ENCODE measurements around the gene CLSTN1.
"Not testable (repeated sequence)": the region's sequence is repeated elsewhere in the genome, so short reads cannot be mapped to it uniquely, and the experiment has no call there.

The CLSTN1 gene

DNA sequence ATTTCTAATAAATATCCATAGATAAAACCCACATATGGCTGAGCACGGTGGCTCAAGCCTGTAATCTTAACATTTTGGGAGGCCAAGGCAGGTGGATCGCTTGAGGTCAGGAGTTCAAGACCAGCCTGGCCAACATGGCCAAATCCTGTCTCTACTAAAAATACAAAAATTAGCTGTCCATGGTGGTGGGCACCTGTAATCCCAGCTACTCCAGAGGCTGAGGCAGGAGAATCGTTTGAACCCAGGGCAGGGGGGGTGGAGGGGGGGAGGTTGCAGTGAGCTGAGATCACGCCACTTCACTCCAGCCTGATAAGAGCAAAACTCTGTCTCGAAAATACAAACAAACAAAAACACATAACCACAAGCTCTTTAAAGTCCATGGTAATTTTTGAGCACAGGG lies 17.8 kb downstream of the CLSTN1 start:
- peaks cover 44% of the 10 kb centered on the region for H3K4me1 Mint-ChIP-seq
- not testable (repeated sequence) for H3K9me3 Mint-ChIP-seq; H3K36me3 Mint-ChIP-seq (ENCODE audit: low read depth); H3K27ac Mint-ChIP-seq; H3K4me3 Mint-ChIP-seq; ATAC-seq; H3K27me3 Mint-ChIP-seq; DNase-seq

DNA sequence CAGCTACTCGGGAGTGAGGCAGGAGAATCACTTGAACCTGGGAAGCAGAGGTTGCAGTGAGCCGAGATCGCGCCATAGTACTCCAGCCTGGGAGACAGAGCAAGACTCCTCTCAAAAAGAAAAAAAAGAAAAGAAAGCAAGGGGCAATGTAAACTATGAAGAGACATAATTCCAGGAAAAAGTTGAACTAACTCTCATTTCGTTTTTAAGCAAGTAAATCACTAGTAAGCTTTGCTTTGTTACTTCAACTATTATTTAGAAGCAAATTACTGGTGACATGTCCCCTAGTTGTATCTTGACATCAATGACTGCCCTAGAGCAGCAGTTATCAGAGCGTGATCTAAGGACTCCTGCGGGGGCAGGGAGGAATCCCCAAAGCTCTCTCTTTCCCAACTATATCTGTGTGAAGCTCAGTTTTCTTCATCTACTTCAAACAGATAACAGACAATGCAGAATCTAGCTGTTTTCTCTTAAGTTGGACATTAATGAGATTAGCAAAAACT lies 18.7 kb downstream of the CLSTN1 start:
- H3K9me3 Mint-ChIP-seq = no peaks in the 10 kb centered on the region
- no peaks in the 10 kb centered on the region for H3K36me3 Mint-ChIP-seq (ENCODE audit: low read depth)
- no peak for DNase-seq
- no peak overlapping the region for H3K27ac Mint-ChIP-seq
- H3K4me1 Mint-ChIP-seq = peaks cover 45% of the 10 kb centered on the region
- no peak overlapping the region for H3K4me3 Mint-ChIP-seq
- no peaks in the 10 kb centered on the region for H3K27me3 Mint-ChIP-seq
- ATAC-seq = no peak

GRCh38 chr1:9803003-9803918 lies 20.5 kb downstream of the CLSTN1 start:
- DNase-seq; H3K27ac Mint-ChIP-seq; H3K4me3 Mint-ChIP-seq; H3K36me3 Mint-ChIP-seq (ENCODE audit: low read depth); H3K9me3 Mint-ChIP-seq; ATAC-seq; H3K27me3 Mint-ChIP-seq: not testable (repeated sequence)
- peaks cover 53% of the 10 kb centered on the region for H3K4me1 Mint-ChIP-seq

DNA sequence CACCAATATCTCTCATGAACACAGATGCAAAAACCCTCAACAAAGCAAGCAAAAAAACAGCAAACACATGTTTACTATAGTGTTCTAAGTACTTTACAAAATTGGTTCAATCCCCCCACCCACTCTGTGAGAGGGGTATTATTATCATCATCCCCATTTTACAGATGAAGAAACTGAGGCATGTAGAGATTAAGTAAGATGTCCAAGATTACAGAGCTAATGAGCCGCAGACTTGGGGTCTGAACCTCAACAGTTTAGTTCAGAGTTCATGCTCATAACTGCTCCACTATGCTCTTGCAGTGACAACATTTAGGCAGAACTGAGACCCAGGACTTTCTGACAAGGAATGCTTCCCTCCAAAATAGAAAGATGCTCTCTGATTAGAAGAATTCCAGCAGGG lies 21.9 kb downstream of the CLSTN1 start:
- Mint-ChIP-seq H3K4me3 (no peak overlapping the region), H3K4me1 (peaks cover 53% of the 10 kb centered on the region), H3K27ac (no peak overlapping the region), H3K27me3 (no peaks in the 10 kb centered on the region), H3K9me3 (no peaks in the 10 kb centered on the region), H3K36me3 (ENCODE audit: low read depth) (no peaks in the 10 kb centered on the region)
- DNase-seq (no peak), ATAC-seq (no peak)

DNA sequence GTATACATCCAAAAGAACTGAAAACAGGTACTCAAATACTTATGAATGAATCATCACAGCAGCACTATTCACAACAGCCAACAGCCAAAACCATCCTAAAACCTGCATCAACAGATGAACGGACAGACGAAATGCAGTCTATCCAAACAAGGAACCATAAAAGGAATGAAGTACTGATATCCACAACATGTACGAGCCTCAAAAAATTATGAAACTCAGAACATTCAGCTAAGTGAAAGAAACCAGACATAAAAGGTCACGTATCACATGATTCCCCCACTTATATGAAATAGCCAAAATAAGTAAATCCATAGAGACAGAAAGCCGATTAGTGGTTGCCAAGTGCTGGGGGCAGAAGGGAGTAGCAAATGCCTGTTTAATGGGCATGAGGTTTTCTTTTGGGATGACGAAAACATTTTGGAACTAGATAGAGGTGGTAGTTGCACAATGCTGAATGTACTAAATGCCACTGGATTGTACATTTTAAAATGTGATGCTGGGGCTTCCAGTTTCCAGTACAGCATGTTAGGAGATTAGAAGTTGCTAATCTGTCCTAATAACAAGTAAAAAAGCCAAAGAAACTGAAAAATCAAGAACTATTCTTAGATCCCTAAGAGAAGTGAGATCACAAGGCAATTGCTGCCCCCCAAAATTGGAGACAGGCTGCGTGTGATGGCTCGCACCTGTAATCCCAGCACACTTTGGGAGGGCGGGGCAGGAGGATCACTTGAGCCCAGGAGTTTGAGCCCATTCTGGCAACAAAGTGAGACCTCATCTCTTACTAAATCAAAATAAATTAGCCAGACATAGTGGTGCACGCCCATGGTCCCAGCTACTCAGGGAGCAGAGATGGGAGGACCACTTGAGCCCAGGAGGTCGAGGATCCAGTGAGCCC lies 25.3 kb downstream of the CLSTN1 start:
- peaks cover 59% of the 10 kb centered on the region for H3K4me1 Mint-ChIP-seq

GRCh38 chr1:9797049-9797448 lies 26.7 kb downstream of the CLSTN1 start:
- ATAC-seq (no peak), DNase-seq (no peak)
- Mint-ChIP-seq H3K4me1 (peaks cover 52% of the 10 kb centered on the region), H3K9me3 (no peaks in the 10 kb centered on the region), H3K27ac (no peak overlapping the region), H3K4me3 (no peak overlapping the region), H3K36me3 (ENCODE audit: low read depth) (no peaks in the 10 kb centered on the region), H3K27me3 (no peaks in the 10 kb centered on the region)

More for the DNA sequence above, 25.3 kb downstream of the CLSTN1 start:
- Mint-ChIP-seq H3K4me3 (no peak overlapping the region), H3K36me3 (ENCODE audit: low read depth) (no peaks in the 10 kb centered on the region), H3K9me3 (no peaks in the 10 kb centered on the region), H3K27me3 (no peaks in the 10 kb centered on the region), H3K27ac (peak overlapping the region; percentile 9)
- no peak for ATAC-seq
- DNase-seq = no peak

DNA sequence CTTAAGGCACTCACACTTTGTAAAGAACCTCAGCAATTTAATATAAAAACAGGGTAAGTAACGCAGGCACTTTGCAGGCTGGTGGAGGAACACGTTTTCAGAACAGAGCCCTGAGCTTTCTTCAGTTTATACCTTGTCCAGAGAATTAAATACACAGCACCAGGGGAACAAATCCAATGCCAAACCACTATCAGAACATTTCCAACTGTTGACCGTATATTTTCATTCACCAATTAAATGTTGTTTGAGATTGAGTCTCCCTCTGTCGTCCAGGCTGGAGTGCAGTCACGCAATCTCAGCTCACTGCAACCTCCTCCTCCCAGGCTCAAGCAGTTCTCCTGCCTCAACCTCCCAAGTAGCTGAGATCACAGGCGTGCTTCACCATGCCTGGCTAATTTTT lies 29.7 kb downstream of the CLSTN1 start:
- Mint-ChIP-seq H3K27ac (no peak overlapping the region), H3K4me1 (peaks cover 36% of the 10 kb centered on the region), H3K4me3 (no peak overlapping the region), H3K27me3 (no peaks in the 10 kb centered on the region), H3K9me3 (no peaks in the 10 kb centered on the region), H3K36me3 (ENCODE audit: low read depth) (no peaks in the 10 kb centered on the region)
- DNase-seq (no peak), ATAC-seq (no peak)

- H3K27ac Mint-ChIP-seq = no peak overlapping the region
These were observed 30.5 kb downstream of the CLSTN1 start for GRCh38 chr1:9793291-9793690.

GRCh38 chr1:9792156-9793042 lies 31.4 kb downstream of the CLSTN1 start:
- H3K4me1 Mint-ChIP-seq = peaks cover 32% of the 10 kb centered on the region
- no peaks in the 10 kb centered on the region for H3K9me3 Mint-ChIP-seq
- no peak overlapping the region for H3K27ac Mint-ChIP-seq
- H3K36me3 Mint-ChIP-seq (ENCODE audit: low read depth) = peaks cover 2% of the 10 kb centered on the region
- H3K4me3 Mint-ChIP-seq = no peak overlapping the region
- DNase-seq (no peak), ATAC-seq (no peak)
- H3K27me3 Mint-ChIP-seq = no peaks in the 10 kb centered on the region

More at GRCh38 chr1:9793291-9793690, 30.5 kb downstream of the CLSTN1 start:
- Mint-ChIP-seq H3K27me3 (no peaks in the 10 kb centered on the region), H3K4me3 (no peak overlapping the region), H3K4me1 (peaks cover 34% of the 10 kb centered on the region), H3K36me3 (ENCODE audit: low read depth) (no peaks in the 10 kb centered on the region), H3K9me3 (no peaks in the 10 kb centered on the region)
- DNase-seq (no peak), ATAC-seq (no peak)

- H3K9me3 Mint-ChIP-seq; H3K27ac Mint-ChIP-seq; H3K36me3 Mint-ChIP-seq (ENCODE audit: low read depth); H3K27me3 Mint-ChIP-seq; H3K4me3 Mint-ChIP-seq; ATAC-seq; DNase-seq: not testable (repeated sequence)
- H3K4me1 Mint-ChIP-seq = peaks cover 34% of the 10 kb centered on the region
These were observed 34.1 kb downstream of the CLSTN1 start for GRCh38 chr1:9789700-9790099.

- Mint-ChIP-seq H3K27ac (peak overlapping the region; percentile 89), H3K36me3 (ENCODE audit: low read depth) (peaks cover 2% of the 10 kb centered on the region), H3K27me3 (no peaks in the 10 kb centered on the region), H3K4me3 (peak overlapping the region; percentile 74), H3K9me3 (no peaks in the 10 kb centered on the region), H3K4me1 (peaks cover 29% of the 10 kb centered on the region)
- peak; percentile 96 for ATAC-seq
- peak; percentile 47 for DNase-seq
These were observed 36.1 kb downstream of the CLSTN1 start for GRCh38 chr1:9787702-9788101.

- H3K9me3 Mint-ChIP-seq = no peaks in the 10 kb centered on the region
- no peaks in the 10 kb centered on the region for H3K27me3 Mint-ChIP-seq
- H3K36me3 Mint-ChIP-seq (ENCODE audit: low read depth) = peaks cover 2% of the 10 kb centered on the region
- peaks cover 29% of the 10 kb centered on the region for H3K4me1 Mint-ChIP-seq
- no peak for DNase-seq
- H3K4me3 Mint-ChIP-seq = no peak overlapping the region
- ATAC-seq = no peak
- no peak overlapping the region for H3K27ac Mint-ChIP-seq
These were observed 38.4 kb downstream of the CLSTN1 start for GRCh38 chr1:9785406-9785805.

- Mint-ChIP-seq H3K27me3 (no peaks in the 10 kb centered on the region), H3K9me3 (no peaks in the 10 kb centered on the region), H3K4me3 (no peak overlapping the region), H3K36me3 (ENCODE audit: low read depth) (peaks cover 2% of the 10 kb centered on the region), H3K27ac (no peak overlapping the region), H3K4me1 (peaks cover 29% of the 10 kb centered on the region)
- DNase-seq (peak; percentile 64), ATAC-seq (no peak)
These were observed 39.1 kb downstream of the CLSTN1 start for GRCh38 chr1:9784508-9785133.
